Activated T-cell treated with anti-CD3 and anti-CD28 coated beads for 24 hours (primary cell): Measurements from ENCODE around the gene LNX1.

Experiments
- DNase-seq: peaks from one replicate; pipeline ENCODE4 v3.0.0-alpha.2; 2020; ENCODE audit warnings: low read depth

The LNX1 gene

DNA sequence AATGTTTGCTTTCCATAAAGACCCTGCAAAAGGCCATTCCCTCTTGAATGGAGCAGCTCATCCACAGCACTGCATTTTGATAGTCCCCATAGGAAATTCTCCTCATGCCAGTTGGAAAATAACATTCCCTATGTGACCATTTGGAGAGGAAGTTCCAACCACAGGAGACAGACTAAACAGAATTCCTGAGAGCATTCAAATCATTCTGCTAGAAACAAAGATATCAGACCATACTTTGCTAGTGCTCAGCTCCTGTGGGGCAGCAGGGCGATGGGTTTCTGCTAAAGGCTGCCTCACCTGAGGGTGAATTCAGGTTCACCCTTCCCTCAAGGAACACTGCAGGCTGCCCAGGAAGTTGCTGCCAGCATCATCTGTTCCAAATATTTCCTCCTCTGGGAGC is 58.8 kb downstream of the LNX1 start:
- no peak for DNase-seq

DNA sequence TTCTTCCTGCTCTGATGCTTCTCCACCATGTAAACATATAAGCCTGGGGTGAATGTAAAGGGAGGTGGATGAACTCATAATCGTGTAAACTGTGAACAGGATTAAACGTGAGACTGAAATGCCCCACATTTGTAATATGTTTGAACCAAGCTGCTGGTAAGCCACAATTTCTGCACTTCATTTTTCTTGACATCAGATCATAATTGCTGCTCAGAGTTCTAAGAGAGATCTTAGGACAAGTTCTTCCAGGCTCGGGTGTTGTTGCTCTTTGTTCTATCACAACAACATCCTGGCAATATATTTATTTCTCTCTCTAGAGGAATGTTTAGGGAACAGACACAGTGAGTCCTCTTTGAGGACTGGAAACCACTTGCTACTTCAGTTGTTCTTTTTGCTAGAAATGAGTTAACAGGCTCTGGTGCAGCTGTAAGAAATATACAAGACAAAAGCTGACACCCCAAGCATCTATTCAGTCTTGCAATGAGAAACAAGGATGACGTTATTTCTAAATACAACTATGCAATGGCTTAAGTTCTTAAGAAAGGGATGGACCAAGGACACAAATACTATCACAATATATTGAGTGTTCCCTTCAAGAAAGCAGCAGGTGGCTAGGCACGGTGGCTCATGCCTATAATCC is 59.6 kb downstream of the LNX1 start:
- no peak for DNase-seq

DNA sequence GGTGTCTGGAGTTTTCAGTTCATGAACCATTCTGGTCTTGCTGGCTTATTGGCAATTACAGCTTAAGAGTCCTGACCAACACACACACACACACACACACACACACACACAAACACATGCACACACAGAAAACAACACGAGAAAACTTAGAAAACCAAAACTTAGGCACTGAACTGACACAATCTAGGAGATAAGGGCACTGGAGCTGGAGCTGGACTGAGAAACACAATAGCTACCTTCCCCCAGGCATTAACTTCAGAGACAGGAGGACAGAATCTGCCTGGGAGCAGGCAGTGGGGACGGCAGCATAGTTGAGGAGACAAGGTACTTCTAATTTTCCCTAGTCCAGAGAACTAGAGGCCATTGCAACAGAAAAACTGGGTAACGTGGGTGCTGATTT is 62.3 kb downstream of the LNX1 start:
- DNase-seq: no peak

DNA sequence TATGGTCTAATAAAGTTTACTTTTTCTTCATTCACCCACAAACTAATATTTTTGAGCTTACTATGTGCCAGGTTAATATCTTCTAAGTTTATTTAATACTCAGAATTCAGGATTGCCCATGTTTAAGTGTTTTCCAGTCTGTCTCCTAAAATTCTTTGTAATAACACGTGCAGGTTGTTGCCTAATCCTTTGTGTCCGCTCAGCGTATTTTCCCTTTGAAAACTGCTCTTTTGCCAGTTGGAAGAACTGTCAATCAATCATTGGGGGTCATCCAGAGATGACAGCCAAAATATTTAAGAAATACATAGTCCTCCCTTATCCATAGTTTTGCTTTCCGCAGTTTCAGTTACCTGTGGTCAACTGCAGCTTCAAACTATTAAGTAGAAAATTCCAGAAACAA is 63.4 kb downstream of the LNX1 start:
- no peak for DNase-seq

DNA sequence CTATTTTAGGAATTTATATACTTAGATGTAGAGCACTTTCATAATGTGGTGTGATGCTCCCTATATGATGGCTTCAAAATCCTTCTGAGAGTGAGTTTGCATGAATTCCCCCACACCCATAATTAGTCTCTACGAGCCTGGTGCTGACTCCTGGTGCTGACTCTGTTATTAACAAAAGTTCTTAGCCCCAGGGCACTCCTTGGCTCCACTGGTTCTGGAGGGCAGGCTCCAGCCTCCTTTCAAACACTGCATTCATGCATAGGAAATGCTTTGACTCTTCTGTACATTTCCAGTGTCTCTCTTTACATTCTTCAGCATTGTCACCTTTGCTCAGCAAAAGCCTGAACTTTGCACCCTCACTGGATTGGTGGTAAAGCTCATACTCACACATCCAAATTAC is 64.0 kb downstream of the LNX1 start:
- no peak for DNase-seq

DNA sequence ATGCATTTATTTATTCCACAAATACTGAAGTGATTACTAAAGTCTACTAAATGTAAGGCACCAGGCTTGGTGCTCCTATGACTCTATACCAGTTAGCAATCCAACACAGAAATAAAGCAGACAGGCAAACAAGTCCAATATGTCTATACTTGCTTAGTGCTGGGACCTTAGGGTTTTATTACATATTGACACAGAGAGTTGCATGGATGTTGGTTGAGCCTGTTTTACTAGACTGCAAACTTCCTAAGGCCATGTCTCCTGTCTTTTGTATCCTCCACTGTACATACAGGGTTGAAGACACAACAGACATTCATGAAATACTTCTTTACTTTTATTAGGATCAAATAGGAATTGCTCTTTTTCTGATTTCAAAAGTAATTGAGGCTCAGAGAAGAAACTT is 69.0 kb downstream of the LNX1 start:
- DNase-seq: no peak

DNA sequence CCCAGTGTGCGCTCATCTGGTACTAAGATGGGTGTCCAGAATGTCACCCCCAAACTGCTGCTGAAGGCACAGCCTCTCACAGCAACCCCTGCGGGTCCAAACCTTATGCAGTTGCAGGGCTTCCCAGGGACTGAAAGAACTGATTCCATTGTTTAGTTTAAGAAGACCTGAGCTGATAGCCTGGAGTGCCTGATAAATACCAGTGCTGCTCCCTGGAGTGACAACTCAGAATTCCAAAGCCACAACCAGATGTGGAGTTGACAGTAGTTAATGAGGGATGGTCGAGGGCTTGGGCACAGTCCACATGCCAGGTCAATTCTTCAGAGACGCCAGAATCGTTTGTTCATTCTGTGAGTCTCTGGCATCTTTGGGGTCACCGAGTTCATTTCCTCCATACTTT is 71.2 kb downstream of the LNX1 start:
- no peak for DNase-seq

DNA sequence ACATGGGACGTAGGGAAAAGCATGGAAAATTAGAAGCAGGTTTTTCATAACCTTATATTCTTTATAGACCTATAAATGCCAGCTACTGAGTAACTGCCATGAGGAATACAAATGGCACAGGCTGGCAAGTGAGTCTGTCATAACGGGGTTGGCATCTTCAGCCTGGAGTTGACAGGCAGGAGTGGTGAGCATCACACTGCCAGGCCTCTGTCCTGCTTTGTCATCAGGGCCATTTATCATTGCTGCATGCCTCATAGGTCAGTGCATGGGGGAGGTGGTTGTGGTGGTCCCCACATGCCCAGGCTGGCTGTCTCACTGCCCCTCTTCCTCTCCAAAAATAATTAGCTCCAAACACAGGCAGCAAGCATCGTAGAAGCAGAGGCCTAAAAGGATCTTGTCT is 72.5 kb downstream of the LNX1 start:
- DNase-seq: no peak

DNA sequence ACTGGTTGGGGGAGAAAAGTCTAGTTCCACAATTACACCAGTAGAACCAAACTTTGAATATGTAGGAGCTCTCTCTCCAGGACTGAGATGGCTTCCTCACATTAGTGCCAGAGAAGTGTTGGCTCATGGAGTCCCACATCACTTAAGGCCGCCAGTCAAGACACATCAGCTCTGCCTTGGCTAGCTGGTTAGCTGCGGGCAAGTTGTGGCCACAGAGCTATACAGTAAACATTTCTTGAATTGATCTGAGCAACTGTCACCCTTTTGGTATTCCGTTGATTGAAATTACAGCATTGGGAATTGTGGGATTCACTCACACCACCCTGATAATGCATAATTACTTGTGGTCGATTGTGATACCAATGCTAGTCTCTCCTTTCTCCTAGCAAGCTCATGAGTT is 76.2 kb downstream of the LNX1 start:
- DNase-seq: no peak

DNA sequence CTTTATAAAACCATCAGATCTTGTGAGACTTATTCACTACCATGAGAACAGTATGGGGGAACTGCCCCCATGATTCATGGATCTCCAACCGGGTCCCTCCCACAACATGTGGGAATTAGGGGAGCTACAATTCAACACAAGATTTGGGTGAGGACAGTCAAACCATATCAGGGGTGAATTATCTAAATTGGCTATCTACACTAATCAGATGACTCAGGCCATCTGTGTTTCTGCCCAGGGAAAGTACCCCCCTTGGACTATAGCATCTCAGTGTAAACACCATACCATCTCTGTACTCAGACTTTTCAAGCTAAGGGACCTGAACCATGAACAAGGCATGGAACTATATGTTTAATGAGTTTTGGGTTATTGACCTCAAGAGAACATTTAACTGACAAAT is 76.8 kb downstream of the LNX1 start:
- no peak for DNase-seq

DNA sequence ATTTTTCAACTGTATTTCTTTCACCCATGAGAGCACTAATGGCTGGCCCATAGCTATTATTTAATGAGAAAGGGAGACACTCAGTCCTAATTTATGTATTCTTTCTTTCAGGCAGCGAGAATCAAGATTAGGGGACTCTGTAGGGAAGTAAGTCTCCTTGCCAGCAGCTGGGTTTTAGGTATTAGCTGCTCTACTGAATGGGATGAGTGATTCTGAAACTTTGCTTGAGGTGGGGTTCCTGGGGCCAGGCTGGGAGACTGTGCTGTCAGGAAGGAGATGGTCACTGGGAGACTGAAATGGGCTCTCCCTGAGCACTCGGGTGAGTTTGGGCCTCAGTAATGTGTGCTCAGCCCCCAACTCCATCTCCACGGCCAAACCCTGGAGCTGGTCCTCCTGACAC is 78.7 kb downstream of the LNX1 start:
- no peak for DNase-seq

DNA sequence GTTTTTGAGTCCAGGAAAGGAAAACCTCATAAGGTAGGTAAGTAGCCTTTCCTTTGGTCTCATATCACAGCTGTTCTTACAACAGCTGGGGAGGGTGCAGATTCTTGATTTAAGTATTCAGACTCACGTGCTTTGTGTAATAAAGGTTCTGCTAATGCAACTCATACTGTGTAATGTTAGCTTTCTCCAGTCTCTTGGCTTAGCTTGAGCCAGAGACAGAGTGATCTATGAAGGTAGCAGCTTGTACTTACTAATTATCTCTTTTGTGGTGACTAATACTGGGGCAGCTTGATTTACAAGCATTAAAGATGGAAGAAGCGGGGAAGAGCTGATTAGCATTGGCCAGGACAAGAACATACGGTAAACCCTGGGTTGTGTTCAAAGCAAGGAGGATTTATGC is 80.3 kb downstream of the LNX1 start:
- no peak for DNase-seq

DNA sequence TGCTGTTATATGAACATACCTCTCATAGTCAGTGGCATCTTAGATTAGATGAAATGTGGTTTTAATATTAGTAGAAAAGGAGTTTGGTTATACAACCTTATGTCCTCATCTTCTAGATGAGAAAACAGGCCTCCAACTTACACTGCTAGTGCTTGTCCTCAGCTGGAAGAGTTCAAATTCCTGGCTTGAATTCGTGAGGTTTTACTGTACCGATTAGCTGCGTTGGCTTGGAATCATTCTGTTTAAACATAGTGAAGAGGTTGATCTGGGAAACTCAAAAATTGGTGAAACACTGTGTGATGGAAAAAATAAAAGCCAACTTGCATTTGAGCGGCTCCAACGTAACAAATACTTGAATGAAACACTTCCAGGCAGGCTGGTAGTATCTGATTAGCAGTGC is 81.0 kb downstream of the LNX1 start:
- no peak for DNase-seq

DNA sequence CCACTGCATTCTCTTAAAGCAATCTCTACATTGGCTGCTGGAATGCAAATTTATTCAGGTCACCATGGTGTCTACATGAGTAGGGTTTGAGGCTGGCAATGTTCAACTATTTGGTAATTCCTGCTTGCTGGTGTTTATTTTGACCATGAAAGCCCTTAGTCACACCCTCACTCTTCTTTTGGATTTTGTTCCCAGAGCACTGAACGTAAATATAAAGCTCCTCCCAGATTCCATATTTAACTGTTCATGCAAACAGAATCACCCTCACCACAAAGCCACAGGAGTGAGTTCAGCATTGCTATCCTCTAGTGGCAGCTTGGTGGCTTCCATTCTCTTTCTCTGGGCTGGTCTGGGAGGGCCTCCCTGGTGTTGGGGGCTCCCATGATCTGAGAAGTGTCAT is 82.8 kb downstream of the LNX1 start:
- DNase-seq: no peak

DNA sequence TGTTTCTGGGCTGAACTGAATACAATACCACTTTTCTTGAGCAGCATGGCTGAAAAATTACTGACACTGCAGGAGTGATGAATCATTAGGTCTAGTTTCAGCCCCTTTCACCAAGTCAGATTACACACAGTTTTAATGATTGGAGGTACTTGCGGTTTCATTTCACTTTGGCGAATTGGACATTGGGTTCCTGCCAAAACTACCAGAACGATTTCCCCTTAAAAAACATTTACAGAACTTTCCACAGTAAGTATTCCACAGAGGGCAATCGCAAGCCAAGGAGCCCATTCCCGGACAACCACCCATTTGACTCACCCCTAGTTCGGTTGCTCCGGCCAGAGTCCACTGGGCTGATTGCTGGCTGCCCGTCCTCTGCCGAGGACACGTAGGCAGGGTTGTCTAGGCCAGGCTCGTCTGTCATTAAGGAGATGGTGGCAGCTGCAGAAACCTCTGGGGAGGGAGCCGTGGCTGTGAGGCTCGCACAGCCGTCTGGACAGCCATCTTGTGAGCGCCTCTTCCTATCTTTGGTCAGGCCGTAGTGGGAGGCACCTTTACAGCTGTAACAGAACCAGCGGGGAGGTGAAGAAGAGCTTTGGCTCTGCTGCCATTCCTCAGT is 83.5 kb downstream of the LNX1 start:
- DNase-seq: no peak

DNA sequence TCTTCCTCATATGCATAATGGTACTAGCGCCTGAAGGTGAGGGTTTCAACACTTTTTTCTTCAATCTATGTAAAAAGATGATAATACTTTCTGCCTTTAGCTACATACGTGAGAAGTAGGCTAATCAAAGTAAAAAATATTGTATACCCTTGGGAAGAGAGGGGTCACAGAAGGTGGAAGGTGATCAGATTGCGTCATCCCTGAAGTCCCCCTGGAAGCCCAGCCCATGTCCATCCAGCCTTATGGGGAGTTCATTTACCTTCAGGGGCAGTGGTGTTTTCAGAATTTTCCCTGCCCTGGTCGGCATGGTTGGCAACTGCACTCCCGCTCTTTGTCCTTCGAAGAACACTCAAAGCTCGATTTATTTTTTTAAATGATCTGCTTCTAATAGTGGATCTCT is 84.2 kb downstream of the LNX1 start:
- DNase-seq: no peak

DNA sequence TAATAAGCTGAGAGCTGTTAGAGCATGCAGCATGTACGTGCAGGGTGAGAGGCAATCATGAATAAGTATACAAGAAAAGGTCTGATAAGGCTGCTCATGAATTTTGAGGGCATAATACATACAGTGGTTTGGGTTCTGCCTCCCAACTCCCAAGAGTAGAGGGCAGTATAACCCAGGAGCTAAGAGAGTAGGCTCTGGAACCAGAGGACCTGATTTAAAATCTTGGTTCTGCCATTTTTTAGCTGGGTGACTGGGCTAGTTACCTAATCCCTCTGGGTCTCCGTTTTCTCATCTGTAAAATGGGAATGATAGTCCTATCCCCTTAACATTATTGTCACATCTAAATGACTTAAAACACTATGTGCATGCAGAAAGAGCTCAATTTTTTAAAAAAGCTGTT is 85.3 kb downstream of the LNX1 start:
- no peak for DNase-seq

DNA sequence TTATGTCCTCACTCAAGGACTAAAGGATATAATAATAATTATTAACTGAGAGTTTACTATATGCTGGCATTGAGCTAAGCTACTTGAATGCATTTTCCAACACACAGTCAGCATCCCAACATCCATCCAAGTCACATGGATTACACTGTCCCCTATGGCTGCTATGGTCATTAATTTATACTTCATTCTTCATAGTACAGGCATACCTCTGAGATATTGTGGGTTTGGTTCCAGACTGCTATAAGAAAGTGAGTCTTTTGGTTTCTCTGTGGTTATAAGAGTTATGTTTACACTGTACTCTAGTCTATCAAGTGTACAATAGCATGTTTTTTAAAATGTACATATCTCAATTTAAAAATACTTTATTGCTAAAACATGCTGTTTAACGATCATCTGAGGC is 89.2 kb downstream of the LNX1 start:
- no peak for DNase-seq

DNA sequence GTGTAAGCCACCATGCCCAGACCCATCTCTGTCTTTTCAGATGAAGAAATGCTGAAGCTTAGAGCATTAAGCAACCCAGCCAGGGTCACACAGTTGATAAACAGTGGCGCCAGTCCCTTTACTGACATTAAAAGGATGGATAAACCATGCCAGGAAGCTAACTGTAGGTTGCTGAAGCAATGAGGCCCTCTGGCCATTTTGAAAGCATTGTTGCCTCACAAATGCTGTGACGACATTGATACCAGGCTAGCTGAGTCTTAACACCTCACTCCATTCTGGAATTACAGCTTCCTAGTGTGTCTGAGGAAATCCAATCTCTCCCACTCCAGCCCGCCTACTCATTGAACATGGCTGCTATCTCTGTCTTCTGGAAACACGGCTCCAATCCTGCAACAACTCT is 89.7 kb downstream of the LNX1 start:
- no peak for DNase-seq

DNA sequence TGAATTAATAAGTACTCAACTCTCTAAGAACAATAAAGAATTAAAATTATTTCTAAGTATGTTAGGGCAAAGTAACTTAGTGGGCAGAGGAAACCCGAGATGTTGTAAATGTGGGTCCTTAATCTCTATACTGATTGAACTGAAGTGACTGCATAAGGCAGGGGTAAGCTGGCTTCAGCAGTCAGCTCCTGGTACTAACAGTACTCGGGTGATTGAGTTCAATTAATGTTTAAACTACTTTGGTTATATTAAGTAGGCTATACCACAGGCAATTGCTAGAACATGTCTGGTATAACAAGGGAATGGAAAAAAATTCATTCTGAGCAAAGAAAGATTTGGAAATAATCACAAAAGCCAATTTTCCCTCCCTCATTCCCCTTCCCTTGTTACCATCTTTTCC is 90.7 kb downstream of the LNX1 start:
- DNase-seq: no peak

DNA sequence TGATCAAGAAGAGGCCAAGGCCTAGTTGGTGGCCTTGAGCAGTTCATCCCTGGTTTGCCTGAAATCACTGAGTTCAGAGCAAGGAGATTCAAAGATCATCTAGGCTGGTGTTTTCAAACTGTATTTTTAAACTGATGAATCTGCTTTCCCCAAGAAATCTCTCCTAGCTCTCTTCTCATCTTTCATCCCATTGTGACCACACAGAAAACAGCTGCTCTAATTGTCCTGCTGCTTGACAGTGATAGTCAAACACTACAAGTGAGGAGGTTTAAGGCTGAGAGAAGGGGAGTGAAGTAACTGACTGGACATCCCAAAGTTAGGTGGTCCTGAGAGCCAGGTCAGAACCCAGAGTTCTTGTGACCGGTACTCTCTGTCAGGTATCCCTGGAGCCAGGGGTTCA is 91.5 kb downstream of the LNX1 start:
- DNase-seq: no peak

DNA sequence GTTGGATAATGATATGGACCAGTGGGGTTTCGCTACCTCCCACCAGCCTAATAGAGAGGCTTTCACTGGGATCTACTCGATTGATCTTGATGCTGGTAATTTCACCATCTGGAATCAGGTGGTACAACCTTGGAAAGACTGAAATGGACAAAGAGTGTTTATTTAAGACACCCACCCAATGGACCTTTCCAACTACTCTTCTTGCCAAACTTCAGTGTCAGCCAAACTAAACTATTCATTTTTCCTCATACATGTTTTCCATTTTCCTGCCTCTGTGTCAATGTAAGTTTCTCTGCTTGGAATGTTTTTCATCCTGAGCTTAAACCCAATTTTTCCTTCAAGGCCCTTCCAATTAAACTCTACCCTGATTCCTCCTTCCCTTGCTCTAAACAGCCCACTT is 92.6 kb downstream of the LNX1 start:
- no peak for DNase-seq

DNA sequence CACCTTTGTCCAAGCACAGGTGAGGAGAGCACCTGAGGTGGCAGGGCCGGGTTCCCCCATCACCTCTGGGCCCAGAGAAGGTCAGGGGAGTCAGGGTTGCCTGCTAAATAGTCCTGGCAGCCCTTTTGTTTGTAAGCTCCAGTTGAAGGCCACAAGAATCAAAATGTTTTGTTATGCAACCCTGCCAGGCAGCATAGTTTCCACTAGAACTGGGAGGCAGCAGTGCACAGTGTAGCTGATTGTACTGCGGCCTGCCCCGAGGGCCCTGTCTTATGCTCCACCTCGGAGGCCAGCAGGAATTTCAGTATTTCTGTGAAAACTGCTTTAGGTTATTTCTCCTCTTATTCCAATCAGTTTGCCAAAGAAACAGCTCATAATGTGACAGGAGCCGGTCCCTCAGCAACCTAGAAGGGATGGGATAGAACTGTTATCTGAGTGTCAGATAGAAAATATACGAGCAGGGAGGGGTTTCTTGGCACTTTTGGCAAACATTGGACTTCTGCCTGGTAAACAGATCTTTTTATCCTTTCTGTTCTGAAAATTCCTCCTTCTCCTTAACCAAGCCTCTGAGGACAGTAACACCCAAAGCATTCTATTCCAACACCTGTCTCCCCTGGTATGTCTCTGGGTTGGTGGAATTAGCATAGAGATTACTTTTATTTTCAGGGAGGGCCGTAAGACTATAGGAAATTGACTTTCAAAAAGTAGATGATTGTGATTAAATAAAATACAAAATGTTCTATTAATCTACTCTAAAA is 93.6 kb downstream of the LNX1 start:
- DNase-seq: no peak

DNA sequence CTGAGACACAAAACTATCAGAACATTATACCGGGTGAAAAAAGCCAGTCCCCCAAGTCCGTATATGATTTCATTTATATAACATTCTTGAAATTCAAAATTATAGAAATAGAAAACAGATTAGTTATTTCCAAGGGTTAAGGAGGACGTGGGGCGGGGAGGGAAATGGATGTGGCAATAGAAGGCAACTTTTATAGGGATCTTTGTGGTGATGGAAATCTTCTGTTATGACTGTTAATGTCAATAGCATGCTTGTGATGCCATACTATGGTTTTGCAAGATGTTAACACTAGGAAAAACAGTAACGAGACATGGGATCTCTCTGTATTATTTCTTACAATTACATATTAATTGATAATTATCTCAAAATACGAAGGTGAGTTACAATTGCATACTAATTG is 96.4 kb downstream of the LNX1 start:
- no peak for DNase-seq
